NCI-H187 (cell line): Measurements from ENCODE around the gene UBN1.
"Not testable (repeated sequence)": the region's sequence is repeated elsewhere in the genome, so short reads cannot be mapped to it uniquely, and the experiment has no call there.

Experiments
- DNase-seq, 2 experiments: peaks; one replicate each; lab custom pipeline; 2025; lab: John Stamatoyannopoulos, UW

The UBN1 gene

GRCh38 chr16:4888428-4889135, 41.3 kb downstream of the UBN1 start:
- DNase-seq = no peak

GRCh38 chr16:4890026-4890425, 42.7 kb downstream of the UBN1 start:
- no peak for DNase-seq

GRCh38 chr16:4890686-4891085, 43.4 kb downstream of the UBN1 start:
- DNase-seq = no peak

DNA sequence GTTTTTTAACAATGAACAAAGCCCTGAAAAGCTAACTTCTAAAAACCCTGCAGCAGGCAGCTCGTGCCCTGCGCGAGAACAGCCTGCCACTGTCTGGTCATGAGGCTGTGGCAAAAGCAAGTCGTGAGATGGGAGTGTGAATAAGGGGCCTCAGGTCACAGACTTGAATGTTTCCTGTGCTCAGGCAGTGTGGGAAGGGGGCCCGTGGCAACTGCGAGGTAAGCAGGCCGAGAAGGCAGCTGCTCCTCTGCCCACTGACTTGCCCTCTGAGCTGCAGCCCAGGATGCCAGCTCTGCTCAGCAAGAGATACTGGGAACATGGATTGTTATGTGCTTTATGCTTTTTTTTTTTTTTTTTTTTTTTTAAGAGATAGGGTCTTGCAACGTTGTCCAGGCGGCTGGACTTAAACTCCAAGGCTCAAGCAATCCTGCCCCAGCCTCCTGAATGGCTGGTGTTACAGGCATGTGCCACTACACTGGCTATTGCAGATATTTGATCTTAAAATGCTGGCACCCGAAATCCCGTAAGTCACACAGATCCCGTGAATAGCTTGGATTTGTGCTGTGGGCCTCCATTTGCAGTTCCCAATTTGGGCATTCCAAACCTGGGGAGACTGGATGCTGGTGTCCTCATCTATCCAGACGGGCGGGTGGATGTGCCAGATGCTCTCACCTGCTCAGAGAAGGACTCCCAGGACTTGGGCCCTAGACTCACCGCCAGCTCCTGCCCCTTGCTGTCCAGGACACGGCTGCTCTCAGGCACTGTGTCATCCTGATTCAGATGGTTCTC, 44.0 kb downstream of the UBN1 start:
- no peak for DNase-seq

- DNase-seq = no peak
Observed at GRCh38 chr16:4891886-4892216, 44.6 kb downstream of the UBN1 start.

DNA sequence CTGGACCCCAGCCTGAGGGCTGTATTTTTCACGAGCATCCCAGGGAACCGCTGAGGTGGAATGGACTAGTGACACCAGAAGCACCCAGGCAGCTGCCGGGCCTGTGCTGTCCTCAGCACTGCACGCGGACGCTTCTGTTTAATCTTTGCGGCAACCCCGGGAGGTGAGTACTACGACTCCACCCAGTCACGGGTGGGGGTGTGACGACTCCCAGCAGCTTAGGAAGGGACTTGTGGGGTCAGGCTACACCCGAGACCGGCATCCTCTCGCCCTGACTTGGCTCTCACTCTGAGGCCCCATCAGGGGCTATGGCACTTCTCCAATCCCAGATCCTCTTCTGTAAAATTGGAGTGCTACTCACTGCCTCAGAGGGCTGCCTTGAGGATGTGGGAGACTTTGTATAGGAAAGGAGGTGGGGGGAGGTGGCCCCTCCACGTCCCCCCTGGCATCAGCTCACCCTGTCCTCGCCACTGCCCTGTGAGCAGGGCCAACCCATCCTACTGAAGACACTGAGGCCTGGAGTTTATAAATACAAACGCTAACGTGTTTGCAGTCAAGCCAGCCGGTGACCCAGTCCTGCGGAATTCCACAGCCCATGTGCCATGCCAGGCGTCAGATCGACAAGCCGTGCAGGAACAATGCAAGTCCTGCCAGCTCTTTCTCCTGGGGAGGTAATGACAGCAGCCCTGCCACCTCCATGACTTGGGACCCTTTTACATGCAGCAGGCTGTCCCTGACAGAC, 45.3 kb downstream of the UBN1 start:
- DNase-seq = no peak

DNA sequence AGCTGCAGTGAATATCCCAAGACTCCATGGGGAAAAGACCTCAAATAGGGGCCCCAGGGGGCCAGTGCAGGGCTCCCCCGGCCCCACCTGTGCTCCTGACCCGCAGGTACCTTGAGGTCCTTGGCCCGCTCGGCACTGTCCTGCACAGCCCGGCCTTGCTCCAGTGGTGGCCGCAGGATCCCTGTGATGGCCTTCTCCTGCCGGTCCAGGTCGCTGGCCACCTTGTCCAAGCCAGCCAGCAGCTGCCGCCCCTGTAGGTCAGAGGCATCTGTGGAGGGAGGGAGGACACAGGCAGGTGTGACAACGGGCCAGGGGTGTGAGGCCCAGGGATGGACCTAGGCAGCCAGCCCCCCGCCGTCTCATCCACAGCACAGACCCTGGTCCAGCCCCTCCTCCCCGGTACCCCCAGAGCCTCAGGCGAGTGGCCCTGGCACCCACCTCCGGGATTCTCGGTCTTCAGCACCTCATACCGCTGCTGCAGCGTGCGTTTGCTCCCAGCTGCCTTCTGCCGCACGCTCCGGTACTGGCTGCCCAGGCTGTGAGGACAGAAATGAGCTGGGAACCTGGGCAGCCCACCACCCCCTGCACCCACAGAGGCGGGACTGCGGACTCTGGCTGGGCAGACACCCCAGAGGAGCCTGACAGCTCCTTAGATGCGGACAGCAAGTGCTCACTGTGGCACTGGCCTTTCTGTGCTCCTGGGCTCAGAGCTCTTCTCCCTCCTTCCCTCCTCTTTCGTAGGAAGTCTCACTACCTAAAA, 46.0 kb downstream of the UBN1 start:
- no peak for DNase-seq

- DNase-seq = no peak
Observed at GRCh38 chr16:4894276-4895150, 47.2 kb downstream of the UBN1 start.

GRCh38 chr16:4895366-4895765, 48.1 kb downstream of the UBN1 start:
- DNase-seq = no peak

DNA sequence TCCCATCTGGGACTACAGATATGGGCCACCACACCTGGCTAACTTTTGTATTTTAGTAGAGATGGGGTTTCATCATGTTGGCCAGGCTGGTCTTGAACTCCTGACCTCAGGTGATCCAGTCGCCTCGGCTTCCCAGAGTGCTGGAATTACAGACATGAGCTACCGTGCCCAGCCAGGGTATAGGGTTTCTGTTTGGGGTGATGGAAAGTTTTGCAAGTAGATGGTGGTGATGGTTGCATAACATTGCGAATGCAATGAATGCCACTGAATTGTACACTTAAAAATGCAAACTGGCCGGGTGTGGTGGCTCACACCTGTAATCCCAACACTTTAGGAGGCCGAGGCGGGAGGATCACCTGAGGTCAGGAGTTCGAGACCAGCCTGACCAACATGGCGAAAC, 49.5 kb downstream of the UBN1 start:
- DNase-seq = not testable (repeated sequence)

DNA sequence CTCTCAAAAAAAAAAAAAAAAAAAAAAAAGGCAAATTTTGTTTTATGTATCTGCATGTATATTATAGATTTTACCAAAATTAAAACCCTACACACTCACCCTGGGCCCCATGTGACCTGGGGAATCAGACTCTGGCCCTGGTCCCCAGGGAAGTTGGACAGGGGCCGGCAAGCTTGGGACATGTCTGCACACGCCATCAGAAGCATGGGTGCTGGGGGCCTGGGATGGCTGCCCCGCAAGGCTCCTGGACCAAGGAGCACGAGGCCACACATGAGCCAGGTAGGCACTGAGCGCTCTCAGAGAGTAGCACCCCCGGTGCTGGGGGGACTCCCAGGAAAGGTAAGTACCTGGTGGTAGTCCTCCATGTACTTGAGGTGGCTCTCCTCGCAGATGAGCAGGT, 50.0 kb downstream of the UBN1 start:
- DNase-seq = no peak

DNA sequence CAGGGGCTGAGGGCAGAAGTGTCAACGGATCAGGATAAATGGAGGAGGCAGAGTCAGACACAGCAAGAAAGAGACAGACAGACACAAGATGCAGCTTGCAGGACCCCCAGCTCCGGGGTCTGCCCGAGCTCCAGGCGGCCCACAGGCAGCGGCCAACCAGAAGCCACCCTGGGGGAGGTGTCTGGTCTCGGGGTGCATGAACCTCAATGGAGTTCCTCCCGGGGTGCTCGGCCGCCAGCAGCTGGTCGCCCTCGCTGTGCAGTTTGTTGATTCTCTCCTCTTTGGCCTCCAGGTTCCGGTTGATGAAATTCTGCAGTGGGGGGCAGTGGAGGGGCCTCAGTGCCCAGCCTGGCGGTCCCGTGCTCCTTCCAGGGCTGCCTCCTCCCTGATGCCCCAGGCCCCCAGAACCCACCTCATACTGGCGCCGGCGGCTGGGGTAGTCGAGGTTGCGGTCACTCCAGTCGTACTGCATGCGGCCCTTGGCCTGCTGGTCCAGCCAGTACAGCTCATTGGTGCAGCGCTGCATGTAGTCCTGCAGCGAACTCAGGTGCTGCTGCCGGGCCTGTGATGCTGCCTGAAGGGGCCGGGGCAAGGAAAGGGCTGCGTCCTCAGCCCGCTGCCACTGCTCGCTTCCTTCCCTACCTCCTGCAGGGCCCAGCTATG, 51.7 kb downstream of the UBN1 start:
- no peak for DNase-seq

- no peak for DNase-seq
Observed at GRCh38 chr16:4899474-4899846, 52.2 kb downstream of the UBN1 start.

DNA sequence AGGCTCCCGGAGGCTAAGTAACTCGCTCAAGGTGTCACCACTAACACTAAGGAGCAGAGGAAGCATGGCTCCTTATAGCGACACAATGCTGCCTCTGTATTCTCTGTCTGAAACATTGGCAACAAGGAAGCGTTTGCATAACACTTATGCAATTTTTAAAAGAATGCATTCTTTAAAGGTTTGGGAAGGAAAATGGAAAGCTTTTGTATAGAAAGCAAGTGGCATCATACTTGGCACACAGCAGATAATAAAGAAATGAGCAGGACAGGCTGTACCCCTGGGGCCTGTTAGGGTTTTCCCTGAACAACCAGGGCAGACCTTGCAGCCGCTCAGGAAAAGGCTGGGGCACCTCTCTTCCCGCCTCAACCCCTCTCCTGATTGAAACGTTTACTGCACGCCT, 52.8 kb downstream of the UBN1 start:
- DNase-seq = no peak

DNA sequence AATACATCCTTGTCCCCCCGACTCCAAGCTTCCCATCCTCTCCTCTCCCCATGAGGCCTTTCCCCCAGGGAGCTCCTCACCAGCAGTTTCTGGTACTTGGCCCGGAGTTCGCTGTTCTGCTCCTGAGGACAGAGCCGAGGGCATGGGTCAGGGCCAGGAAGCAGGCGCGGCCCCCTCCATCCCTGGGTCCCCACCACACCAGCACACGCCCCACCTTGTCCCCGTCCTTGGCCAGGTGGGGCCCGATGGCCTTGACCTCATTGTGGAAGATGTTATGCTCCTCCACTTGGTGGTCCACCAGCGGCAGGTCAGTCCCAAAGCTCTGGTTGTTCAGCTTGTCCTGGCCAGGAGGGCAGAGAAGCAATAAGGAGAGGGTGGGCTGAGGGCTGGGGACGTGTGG, 53.5 kb downstream of the UBN1 start:
- no peak for DNase-seq

- no peak for DNase-seq
Observed at GRCh38 chr16:4902038-4902437, 54.8 kb downstream of the UBN1 start.

DNA sequence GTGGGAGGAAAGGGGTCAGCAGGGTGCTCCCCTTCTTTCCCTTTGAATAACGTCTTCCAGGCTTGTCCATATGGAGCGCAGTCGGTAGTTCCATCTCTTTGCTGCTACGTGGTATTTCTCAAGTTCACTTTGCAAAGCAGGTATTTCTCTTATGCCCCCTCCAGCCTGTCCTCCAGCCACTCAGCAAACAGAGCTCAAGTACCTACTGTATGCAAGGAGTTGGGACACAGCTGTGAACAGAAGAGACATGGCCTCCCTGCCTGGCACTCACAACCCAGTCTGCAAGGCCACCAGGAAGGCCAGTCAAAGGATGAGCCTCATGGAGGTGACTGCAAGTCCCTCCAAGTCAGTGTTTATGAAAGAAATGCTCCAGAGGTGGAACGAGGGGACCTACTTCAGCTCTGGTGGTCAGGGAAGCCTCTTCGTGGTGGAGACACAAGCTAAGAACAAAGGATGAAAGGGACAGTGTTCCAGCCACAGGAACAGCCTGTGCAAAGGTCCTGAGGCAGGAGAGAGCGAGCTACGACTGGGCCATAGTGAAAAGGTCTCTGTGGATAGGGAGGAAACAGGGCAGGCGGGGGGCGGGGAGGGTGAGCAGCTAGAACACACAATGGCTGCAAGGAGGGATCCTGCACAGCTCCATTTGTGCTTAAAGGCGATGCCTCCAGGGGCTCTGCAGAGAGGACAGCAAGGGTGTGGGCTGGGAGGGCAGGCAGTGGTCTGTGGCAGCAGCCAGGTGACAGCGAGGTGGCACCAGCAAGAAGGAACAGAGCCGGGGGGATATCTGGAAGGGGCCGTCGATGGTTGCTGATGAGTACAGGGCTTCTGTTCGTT, 57.0 kb downstream of the UBN1 start:
- no peak for DNase-seq

DNA sequence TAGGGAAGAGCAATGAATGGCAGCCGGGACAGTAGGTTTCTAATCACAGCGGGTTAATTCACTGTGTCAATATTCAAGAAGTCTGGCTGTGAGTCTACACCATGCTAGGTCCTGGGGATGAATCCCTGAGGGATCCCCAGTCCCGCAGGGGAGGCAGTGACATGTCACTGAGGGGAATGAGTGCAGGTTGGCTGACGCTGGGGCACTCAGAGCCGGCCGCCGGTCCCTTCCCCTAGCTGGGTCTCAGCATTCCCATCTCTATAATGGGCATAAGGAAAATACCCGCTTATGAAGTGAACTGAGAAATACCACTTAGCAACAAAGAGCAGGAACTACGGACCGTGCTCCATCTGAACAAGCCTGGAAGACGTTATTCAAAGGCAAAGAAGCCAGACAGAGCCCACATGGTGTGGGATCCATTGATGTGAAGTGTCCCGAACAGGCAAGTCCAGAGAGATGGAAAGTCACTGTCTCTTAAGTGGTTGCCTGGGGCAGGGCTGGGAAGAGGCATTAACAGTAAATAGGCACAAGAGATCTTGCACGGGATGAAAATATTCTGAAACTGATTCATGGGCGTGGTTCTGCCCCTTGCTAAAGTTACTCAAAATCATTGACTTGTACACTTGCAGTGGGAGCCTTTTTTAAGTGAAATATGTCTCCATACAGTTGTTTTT, 57.8 kb downstream of the UBN1 start:
- no peak for DNase-seq

DNA sequence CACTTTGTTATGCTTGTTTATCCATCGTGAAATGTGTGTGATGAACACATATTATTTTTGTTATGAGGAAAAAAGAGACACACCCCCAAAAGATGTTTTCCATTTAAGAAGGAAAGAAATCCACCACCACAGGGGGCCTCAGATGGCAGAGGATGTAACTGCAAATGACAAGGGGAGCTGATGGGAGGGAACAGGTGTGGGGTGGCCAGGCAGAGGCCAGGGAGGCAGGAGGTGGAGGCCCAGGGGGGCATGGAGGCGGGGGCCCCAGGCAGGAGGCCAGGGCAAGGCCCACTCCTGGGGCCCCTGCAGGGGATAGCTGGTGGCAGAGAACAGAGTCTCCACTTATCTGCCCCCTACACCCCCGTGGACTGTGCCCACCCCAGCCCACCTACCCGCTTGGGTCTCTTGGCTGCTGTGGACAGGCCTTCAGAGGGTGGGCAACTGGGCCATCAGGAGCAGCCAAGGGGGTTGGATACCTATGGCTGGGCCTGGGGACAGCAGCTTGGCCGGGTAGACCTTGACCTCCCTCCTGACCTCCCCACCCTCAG, 61.6 kb downstream of the UBN1 start:
- no peak for DNase-seq
